Measurements from ENCODE around the gene SLAMF6. TPM values are rescaled to one million over a fixed set of nuclear protein-coding genes. Genes with fewer than 3 reads are reported as not detected.
"Not testable (repeated sequence)": the region's sequence is repeated elsewhere in the genome, so short reads cannot be mapped to it uniquely, and the experiment has no call there.

Gene SLAMF6
- total RNA-seq, 1 experiment from 2014 or later = not detected

DNA sequence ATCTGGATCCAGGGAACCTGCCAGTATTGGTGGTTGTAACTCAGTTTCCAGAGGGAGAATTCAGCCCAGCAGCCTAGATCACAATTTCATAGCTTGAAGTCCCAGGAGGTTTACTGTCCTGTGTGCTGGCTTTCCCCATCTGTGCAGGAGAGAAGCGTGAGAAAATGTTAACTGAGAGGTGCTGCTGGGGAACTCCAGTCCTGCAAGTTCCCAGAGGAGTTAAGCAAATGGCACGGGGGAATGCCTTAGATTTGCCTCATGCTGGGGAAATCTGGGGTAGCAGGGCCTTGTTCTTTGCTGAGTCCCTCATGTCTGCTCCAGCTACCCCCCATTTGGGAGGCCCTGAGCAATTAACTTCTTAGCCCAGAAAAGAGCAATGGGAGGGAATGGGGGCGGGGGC, 25.1 kb upstream of the SLAMF6 start:
- in situ Hi-C loops (cut with HindIII; ENCODE audit: low pct_unique_long_range_greater_than_20kb, low sequenced_read_pairs) = no loop called here
- DNase-seq (ENCODE audit: low read depth, low spot score) = no peak

DNA sequence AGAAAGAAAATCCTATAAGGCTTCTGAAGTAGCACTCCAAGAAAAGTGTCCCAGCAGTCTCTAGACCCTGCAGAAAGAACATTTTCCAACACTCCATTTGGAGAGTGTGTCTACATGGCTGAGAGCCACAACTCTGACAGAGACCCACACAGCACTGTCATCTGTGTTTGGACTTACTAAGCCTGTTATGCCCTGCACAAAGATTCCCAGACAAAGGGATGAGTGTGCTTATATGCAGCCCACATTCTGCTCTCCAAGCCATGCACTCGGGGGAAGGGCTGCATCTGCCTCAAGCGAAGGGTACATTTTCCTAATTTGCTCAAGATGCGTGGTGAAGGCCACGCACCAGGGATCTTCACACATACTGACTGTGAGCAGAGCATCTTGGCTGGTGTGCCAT, 24.4 kb upstream of the SLAMF6 start:
- in situ Hi-C loops (cut with HindIII; ENCODE audit: low pct_unique_long_range_greater_than_20kb, low sequenced_read_pairs) = no loop called here
- no peak for DNase-seq (ENCODE audit: low read depth, low spot score)

DNA sequence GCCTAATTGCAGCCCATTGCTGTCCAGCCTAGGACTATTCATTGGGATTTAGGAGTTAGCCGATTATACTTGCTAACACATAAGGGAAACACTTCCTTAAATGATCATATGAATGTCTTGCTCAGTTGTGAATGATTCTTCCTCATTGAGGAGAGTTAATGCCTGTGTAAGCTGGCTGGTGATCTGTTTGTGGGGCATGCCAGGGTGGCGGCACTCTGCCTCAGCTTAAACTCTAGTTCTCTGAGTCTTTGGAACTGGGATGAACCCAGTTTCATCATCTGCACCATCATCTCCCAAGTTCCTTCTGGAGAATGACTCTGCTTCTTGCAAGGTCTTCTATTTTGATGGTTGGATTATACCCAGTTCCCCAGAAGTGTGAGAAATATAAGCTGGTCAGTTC, 23.9 kb upstream of the SLAMF6 start:
- no peak for DNase-seq (ENCODE audit: low read depth, low spot score)
- in situ Hi-C loops (cut with HindIII; ENCODE audit: low pct_unique_long_range_greater_than_20kb, low sequenced_read_pairs) = no loop called here

DNA sequence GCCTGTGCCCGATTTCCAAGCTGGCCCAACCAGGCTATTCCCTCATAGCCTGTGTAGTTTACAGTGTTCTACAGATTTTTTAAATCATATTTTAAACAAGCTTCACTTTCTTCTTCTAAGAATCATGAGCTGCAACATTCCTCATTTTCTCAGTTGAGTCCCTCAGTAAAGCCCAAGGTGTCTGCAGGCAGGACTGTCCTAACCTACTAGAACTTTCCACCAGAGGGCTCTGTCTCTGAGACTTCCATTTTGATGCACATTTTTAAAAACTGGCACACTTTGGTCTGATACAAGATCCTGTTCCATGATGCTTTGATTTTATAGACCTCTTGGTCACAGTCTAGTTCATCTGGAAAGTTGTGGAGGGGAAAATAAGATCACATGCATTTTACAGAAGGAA, 21.6 kb upstream of the SLAMF6 start:
- peak; percentile 55 for DNase-seq (ENCODE audit: low read depth, low spot score)
- in situ Hi-C loops (cut with HindIII; ENCODE audit: low pct_unique_long_range_greater_than_20kb, low sequenced_read_pairs) = no loop called here

- DNase-seq (ENCODE audit: low read depth, low spot score) = no peak
- in situ Hi-C loops (cut with HindIII; ENCODE audit: low pct_unique_long_range_greater_than_20kb, low sequenced_read_pairs) = no loop called here
Observed at GRCh38 chr1:160542303-160542945, 19.4 kb upstream of the SLAMF6 start.

DNA sequence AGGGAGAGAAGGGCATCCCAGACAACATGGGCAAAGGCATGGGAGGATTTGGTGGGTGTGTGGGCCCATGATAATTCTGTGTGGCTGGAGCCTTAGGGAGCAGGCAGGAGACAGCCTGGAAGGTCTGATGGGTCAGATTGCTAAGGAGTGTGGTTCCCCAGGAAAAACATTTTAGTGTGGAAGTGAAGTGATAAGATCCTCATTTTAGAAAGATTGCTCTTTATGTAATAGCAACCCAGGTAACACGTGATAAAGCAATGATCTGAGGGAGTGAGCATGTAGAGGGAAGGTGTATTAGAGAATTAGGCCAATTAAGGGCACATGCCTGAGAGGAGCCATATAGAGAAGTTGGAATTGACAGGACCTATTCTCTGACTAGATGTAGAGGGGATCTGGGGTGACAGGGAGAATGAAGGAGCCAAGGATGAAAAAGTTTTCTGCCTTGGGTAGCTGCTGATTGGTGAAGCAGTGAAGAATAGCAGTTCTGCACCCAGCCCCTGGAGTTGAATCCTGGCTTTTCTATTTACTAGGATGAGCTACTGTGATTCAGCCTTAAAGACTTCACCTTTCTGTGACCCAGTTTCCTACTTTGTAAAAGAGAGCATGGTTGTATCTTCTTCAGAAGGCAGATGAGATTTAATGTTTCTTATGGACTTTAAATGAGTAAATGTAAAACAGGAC, 18.7 kb upstream of the SLAMF6 start:
- DNase-seq (ENCODE audit: low read depth, low spot score) = no peak
- in situ Hi-C loops (cut with HindIII; ENCODE audit: low pct_unique_long_range_greater_than_20kb, low sequenced_read_pairs) = no loop called here

- DNase-seq (ENCODE audit: low read depth, low spot score) = no peak
- in situ Hi-C loops (cut with HindIII; ENCODE audit: low pct_unique_long_range_greater_than_20kb, low sequenced_read_pairs) = no loop called here
Observed at GRCh38 chr1:160540859-160541233, 17.8 kb upstream of the SLAMF6 start.

DNA sequence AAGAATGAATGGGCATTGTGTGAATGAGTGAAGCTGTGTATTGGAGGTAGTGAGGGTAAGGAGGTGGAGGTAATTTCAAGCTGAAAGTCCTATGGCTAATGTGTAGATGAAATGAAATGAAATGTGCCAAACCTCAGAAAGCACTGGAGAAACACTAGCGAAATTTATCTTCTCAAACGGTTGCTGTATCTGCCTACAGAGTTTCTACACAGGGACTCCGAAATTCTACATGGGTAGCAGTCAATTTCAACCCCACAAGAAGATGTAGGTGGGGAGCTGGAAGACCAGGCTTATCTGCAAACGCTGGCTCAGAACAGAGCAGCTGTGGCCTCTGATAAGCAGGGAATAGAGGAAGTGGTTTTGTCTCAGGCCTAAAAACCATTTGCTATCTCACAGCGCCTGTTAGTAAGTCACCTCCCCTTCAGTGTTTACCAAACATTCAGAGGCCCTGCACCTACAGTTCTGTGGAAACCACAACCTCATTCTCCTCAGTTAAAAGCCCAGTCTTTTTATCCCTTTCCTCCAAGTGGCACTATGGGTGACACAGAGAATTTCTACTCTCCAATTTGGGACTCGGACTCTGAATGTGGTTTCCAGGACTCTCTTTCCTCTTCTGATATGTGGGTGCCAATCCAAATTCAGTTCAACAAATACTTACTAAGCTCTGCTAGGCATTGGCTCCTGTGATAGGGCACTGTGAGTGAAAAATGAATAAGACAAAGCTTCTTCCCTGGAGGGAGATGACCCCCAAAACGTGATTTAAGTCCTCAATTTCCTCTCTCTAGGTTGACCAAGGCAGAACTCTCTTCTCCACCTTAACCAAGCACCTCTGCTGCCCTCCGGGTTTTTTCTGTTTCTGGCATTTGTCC, 17.2 kb upstream of the SLAMF6 start:
- in situ Hi-C loops (cut with HindIII; ENCODE audit: low pct_unique_long_range_greater_than_20kb, low sequenced_read_pairs) = no loop called here
- no peak for DNase-seq (ENCODE audit: low read depth, low spot score)

- in situ Hi-C loops (cut with HindIII; ENCODE audit: low pct_unique_long_range_greater_than_20kb, low sequenced_read_pairs) = no loop called here
- DNase-seq (ENCODE audit: low read depth, low spot score) = no peak
Observed at GRCh38 chr1:160539684-160539989, 16.6 kb upstream of the SLAMF6 start.

DNA sequence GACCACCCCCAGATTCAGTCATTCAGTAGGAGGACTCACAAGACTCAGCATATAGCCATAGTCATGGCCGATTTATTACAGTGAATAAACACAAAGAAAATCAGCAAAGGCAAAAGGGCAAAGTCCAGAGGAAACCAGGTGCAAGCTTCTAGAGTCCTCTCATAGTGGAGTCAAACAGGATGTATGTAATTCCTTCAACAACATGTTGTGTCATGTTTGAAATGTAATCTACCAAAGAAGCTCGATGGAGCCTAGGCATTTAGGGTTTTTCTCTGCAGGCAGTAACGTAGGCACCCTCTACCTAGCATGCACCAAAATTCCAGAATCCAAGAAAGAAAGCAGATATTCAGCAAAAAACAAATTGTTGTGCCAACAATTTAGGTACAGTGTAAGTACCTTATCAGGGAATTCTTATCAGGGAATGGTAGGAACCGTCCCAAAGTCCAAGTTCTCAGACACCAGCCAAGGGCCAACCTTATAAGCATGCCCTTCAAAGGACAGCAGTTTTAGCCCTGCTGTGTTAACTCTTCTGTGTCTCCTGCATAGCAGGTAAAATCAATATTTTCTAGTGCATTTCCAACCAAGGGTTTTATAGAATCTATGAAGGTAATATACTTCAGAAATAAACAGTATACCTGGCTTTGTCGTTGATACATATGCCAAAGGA, 16.1 kb upstream of the SLAMF6 start:
- DNase-seq (ENCODE audit: low read depth, low spot score) = no peak
- in situ Hi-C loops (cut with HindIII; ENCODE audit: low pct_unique_long_range_greater_than_20kb, low sequenced_read_pairs) = no loop called here

DNA sequence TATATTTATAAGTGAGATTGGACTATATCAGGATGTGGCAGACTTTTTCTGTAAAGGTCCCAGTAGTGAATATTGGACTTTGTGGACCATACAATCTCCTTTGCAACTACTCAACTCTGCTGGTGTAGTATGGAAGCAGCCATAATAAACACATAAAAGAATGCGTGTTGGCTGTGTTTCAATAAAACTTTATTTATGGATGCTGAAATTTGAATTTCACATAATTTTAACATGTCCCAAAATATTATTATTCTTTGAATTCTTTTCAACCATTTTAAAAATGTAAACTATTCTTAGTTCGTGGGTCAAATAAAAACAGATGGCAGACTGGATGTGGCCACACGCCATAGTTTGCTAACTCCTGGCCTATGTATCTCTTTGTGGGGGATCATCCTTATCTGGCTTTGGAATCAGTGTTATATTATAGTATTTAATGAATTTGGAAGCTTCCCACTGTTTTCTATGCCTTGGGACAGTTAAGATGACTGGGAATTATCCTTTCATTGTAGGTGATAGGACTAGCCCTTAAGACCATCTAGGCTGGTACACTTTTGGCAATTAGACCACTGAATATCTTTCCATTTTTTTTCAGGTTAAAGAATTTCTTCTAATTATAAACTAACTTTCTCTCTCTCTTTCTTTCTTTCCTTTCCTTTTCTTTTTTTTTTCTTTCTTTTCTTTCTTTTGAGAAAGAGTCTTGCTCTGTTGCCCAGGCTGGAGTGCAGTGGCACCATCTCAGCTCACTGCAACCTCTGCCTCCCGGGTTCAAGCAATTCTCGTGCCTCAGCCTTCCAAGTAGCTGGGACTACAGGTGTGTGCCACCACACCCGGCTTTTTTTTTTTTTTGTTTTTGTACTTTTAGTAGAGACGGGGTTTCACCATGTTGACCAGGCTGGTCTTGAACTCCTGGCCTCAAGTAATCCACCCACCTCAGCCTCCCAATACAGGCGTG, 14.9 kb upstream of the SLAMF6 start:
- in situ Hi-C loops (cut with HindIII; ENCODE audit: low pct_unique_long_range_greater_than_20kb, low sequenced_read_pairs) = no loop called here
- no peak for DNase-seq (ENCODE audit: low read depth, low spot score)

DNA sequence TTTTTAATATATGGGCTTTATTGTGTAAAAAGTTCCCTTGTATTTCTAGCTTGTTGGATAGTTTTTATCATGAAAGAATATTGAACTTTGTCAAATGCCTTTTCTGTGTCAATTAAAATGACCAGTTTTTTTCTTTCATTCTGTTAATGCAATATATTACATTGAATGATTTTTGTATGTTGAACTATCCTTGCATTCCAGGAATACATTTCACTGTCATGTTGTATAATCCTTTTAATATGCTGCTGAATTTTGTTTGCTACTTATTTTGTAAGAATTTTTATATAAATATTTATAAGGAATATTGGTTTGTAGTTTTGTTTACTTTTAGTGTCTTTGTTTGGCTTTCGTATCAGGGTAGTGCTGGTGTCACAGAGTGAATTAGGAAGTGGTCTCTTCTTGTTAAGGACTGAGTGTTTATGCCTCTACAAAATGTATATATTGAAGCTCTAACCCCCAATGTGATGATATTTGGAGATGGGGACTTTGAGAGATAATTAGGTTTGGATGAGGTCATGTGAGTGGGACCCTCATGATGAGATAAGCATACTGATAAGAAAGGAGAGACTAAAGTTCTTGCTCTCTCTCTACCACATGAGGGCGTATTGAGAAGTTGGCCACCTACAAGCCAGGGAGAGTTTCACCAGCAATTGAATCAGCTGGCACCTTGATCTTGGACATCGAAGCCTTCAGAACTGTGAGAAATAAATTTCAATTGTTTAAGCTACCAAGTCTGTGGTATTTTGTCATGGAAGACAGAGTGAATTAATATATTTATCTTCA, 12.0 kb upstream of the SLAMF6 start:
- DNase-seq (ENCODE audit: low read depth, low spot score) = peak; percentile 22
- in situ Hi-C loops (cut with HindIII; ENCODE audit: low pct_unique_long_range_greater_than_20kb, low sequenced_read_pairs) = no loop called here

- DNase-seq (ENCODE audit: low read depth, low spot score); in situ Hi-C loops (cut with HindIII; ENCODE audit: low pct_unique_long_range_greater_than_20kb, low sequenced_read_pairs): not testable (repeated sequence)
Observed at GRCh38 chr1:160532557-160532813, 9.4 kb upstream of the SLAMF6 start.

DNA sequence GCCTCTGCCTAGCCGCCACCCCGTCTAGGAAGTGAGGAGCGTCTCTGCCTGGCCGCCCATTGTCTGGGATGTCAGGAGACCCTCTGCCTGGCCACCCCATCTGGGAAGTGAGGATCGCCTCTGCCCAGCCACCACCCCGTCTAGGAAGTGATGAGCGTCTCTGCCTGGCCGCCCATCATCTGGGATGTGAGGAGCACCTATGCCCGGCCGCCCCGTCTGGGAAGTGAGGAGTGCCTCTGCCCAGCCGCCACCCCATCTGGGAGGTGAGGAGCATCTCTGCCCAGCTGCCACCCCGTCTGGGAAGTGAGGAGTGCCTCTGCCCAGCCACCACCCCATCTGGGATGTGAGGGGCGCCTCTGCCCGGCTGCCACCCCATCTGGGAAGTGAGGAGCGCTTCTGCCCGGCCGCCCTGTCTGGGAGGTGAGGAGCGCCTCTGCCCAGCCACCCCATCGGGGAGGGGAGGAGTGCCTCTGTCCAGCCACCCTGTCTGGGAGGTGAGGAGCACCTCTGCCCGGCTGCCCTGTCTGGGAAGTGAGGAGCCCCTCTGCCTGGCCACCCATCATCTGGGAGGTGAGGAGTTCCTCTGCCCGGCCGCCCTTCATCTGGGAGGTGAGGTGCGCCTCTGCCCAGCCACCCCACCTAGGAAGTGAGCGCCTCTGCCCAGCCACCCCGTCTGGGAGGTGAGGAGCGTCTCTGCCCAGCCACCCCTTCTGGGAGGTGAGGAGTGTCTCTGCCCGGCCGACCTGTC, 8.9 kb upstream of the SLAMF6 start:
- in situ Hi-C loops (cut with HindIII; ENCODE audit: low pct_unique_long_range_greater_than_20kb, low sequenced_read_pairs); DNase-seq (ENCODE audit: low read depth, low spot score): not testable (repeated sequence)

DNA sequence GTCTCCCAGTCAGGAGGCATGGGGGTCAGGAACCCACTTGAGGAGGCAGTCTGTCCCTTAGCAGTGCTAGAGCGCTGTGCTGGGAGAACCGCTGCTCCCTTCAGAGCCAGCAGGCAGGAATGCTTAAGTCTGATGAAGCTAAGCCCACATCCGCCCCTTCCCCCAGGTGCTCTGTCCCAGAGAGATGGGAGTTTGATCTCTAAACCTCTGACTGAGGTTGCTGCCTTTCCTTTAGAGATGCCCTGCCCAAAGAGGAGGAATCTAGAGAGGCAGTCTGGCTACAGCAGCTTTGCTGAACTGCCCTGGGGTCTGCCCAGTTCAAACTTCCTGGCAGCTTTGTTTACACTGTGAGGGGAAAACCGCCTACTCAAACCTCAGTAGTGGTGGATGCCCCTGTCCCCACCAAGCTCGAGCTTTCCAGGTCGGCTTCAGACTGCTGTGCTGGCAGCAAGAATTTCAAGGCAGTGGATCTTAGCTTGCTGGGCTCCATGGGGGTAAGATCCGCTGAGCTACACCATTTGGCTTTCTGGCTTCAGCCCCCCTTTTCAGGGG, 6.4 kb upstream of the SLAMF6 start:
- in situ Hi-C loops (cut with HindIII; ENCODE audit: low pct_unique_long_range_greater_than_20kb, low sequenced_read_pairs); DNase-seq (ENCODE audit: low read depth, low spot score): not testable (repeated sequence)

DNA sequence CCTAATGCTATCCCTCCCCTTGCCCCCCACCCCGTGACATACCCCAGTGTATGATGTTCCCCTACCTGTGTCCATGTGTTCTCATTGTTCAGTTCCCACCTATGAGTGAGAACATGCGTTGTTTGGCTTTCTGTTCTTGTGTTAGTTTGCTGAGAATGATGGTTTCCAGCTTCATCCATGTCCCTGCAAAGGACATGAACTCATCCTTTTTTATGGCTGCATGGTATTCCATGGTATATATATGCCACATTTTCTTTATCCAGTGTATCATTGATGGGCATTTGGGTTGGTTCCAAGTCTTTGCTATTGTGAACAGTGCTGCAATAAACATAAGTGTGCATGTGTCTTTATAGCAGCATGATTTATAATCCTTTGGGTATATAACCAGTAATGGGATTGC, 734 bp upstream of the SLAMF6 start:
- DNase-seq (ENCODE audit: low read depth, low spot score); in situ Hi-C loops (cut with HindIII; ENCODE audit: low pct_unique_long_range_greater_than_20kb, low sequenced_read_pairs): not testable (repeated sequence)

Measured in SK-MEL-5 (cell line).